GM12801 (cell line): ENCODE results near the gene SV2B.

Experiments used
- TF ChIP-seq, protein P1 (sequence below): IDR thresholded peaks from one replicate; pipeline ENCODE4 v1.5.1; 2011; ENCODE audit warnings: control low read depth; ENCODE audit not compliant: insufficient read length; ENCODE audit errors: extremely low read depth

The SV2B gene

DNA sequence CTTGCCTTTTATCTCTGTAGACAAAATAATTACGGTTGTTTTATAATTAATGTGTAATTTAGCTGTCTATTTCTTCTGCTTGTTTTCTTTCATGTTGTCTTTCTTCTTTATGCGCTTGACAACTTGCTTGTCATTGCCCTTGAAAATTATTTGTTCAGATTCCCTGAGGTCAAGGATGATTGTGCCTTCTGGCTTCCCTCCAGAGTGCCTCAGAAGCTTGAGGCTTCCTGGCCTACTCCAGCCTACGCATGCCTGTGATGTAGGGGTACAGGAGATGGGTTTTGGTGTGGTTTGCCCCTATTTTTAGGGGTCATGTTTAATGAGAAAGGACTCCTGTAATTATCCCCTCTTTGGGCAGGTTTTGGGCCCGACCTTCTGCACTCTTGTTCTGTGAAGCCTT lies 231.5 kb downstream of the SV2B start:
- TF ChIP-seq, protein P1, sequence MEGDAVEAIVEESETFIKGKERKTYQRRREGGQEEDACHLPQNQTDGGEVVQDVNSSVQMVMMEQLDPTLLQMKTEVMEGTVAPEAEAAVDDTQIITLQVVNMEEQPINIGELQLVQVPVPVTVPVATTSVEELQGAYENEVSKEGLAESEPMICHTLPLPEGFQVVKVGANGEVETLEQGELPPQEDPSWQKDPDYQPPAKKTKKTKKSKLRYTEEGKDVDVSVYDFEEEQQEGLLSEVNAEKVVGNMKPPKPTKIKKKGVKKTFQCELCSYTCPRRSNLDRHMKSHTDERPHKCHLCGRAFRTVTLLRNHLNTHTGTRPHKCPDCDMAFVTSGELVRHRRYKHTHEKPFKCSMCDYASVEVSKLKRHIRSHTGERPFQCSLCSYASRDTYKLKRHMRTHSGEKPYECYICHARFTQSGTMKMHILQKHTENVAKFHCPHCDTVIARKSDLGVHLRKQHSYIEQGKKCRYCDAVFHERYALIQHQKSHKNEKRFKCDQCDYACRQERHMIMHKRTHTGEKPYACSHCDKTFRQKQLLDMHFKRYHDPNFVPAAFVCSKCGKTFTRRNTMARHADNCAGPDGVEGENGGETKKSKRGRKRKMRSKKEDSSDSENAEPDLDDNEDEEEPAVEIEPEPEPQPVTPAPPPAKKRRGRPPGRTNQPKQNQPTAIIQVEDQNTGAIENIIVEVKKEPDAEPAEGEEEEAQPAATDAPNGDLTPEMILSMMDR: no peak

DNA sequence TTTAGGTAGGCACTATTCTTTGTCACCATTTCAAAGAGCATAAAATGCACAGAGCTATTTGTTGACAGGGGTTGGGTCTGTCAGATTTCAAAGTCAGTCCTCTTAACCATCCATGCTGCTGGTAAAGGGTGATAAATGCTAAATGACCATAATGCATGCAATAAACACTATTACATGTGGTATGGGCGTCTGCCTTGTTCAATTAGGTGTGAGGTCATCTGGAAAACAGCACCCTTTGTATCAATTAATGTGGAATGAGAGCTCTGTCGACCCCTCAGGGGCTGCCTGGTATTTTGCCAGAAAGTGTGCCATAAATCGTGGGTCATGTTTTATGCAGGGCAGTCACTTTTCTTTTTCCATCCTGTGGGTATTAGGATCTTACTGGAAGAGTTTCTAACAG lies 235.6 kb downstream of the SV2B start:
- TF ChIP-seq, protein P1: no peak

DNA sequence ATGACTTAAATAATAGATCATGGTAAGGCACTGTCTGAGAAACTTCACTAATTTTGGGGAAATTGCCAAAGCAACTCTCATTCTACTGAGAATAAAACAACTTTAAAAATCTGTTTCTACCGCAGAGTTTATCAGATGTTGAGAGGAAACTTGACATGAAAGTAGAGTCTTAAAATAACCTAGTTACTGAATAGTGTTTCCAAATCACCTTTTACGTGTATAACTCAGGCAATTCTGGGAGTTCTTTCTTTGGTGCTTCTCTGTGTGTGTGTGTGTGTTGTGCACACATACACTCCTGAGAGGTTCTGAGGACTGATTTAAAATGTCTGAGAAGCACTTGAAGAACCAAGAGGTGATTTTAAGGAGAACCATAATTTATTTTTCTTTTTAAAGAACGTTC lies 236.6 kb downstream of the SV2B start:
- TF ChIP-seq, protein P1: no peak

DNA sequence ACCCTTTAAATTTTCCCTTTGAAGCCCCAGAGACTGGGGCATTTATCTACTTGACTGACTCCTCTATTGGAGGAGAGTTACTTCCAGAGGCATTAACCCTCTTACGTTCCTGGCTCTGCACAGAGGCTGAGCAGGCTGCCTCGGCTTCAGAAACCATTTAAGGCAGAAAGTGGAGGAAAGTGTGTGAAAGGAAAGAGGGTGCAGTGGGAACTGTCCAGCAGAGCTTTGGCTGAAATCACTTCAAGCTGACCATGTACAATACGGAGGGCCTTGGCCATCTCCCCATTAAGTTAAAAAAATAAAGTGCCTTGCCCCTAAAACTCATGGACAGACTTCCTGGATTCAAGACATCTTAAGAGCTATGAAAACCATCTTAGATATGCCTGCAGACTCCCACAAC lies 238.7 kb downstream of the SV2B start:
- TF ChIP-seq, protein P1: no peak

DNA sequence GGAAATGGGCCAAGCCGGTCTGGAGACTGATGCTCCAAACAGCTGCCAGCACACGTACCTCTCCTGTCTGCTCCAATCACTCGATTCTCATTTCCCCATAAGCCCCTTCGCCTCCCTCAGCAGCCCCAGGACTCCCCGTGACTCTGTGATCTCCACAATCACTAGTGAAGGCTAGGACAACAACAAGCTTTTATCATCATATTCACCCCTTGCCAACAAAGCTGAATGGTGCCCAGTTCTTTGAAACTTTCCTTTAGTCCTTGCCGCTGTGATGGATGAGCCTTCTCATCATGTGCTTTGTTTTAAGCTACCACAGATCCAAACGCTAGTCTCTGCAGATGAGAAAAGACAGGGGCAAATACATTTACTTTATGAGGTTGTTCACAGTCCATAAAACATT lies 242.0 kb downstream of the SV2B start:
- TF ChIP-seq, protein P1: no peak

DNA sequence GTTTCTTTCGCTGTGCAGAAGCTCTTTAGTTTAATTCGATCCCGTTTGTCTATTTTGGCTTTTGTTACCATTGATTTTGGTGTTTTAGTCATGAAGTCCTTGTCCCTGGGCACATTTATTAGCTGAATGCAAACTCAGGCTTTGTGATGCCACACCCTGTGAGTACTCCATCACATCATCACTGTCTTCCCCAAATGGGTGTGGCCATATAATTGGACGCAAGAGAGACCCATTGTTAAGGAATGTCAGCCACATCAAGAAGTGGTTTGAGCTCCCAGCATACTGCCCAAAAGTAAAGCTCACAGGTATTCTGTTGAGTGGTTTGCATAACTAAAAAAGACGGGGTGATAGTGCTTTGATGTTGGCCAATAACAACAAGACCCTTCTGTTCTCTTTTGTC lies 245.7 kb downstream of the SV2B start:
- TF ChIP-seq, protein P1: no peak

DNA sequence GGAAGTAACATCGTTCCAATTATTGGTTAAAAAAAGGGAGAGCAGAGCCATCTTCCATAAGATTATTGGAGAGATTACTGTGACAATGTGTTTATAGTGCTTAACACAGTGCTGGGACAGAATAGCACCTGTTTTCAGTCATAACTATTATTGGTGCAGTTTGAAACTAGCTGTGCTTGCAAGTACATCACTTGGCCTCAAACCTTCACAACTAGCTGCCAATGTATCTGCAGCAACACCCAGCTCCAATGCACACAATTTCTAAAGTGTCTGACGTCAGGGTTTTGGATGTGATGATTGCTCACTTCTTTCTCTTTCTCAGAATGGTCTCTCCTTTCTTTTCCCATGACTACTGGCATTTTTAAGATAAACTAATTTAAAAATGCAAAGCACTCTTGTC lies 246.2 kb downstream of the SV2B start:
- TF ChIP-seq, protein P1: no peak
